IMR-90 (cell line): ENCODE data around the gene MOV10L1. TPM values are rescaled to one million over a fixed set of nuclear protein-coding genes. Genes with fewer than 3 reads are reported as not detected.

Experiments
- ATAC-seq: fragments of 200-7000 bp; cut with Tn5 transposase; 2 replicates; pipeline ENCODE4 v1.9.1; 2020; ENCODE audit warnings: low read depth, mild to moderate bottlenecking, moderate library complexity
- BruUV-seq: library from RNA; stranded (reverse); fragments of 400-500 nt; replicated peaks from 2 replicates; lab custom pipeline; 2021; lab: Mats Ljungman, UMichigan
- CTCF ChIA-PET: fragments of 300-600 bp; formaldehyde crosslinking; extraction: SDS; loops from one replicate; lab custom pipeline; 2021; ENCODE audit warnings: antibody characterized with exemption; lab: Yijun Ruan, JAX
- POLR2A ChIA-PET: fragments of 300-600 bp; sonication (Branson Sonifier 250); formaldehyde crosslinking; loops from one replicate; lab custom pipeline; 2022; ENCODE audit warnings: antibody characterized with exemption; ENCODE audit not compliant: unreplicated experiment; lab: Charles Lee
- DNase-seq: peaks from one replicate; pipeline ENCODE4 v3.0.0; 2013
- H2AFZ ChIP-seq: replicated peaks from 2 replicates; pipeline ENCODE3; 2013; ENCODE audit warnings: low read length, mild to moderate bottlenecking; ENCODE audit not compliant: poor library complexity
- H2AK5ac ChIP-seq: 2 replicates; pipeline ENCODE4 v1.6.1; 2013; ENCODE audit warnings: low read depth, low read length, inconsistent platforms
- H2AK9ac ChIP-seq: replicated peaks from 2 replicates; pipeline ENCODE3; 2013; ENCODE audit warnings: mild to moderate bottlenecking, low read depth, low read length, moderate library complexity; ENCODE audit not compliant: poor library complexity
- H2BK120ac ChIP-seq: 2 replicates; pipeline ENCODE4 v1.6.1; 2013; ENCODE audit warnings: low read depth, low read length, inconsistent platforms
- H2BK15ac ChIP-seq: 3 replicates; pipeline ENCODE4 v1.6.1; 2013; ENCODE audit warnings: low read depth, low read length, inconsistent platforms
- H2BK20ac ChIP-seq: 2 replicates; pipeline ENCODE4 v1.6.1; 2013; ENCODE audit warnings: low read depth, mild to moderate bottlenecking, inconsistent platforms, low read length, moderate library complexity
- H2BK5ac ChIP-seq: 2 replicates; pipeline ENCODE4 v1.6.1; 2013; ENCODE audit warnings: mild to moderate bottlenecking, low read depth, low read length, inconsistent platforms; ENCODE audit not compliant: poor library complexity, severe bottlenecking
- H3K14ac ChIP-seq: replicated peaks from 2 replicates; pipeline ENCODE4 v1.6.1; 2013; ENCODE audit warnings: low read depth, low read length, inconsistent platforms
- H3K18ac ChIP-seq: 2 replicates; pipeline ENCODE4 v1.6.1; 2013; ENCODE audit warnings: low read depth, low read length, control low read depth
- H3K23ac ChIP-seq: 2 replicates; pipeline ENCODE4 v1.6.1; 2013; ENCODE audit warnings: low read depth, low read length, inconsistent platforms
- H3K27ac ChIP-seq: 2 replicates; pipeline ENCODE4 v1.5.1; 2013; ENCODE audit warnings: mild to moderate bottlenecking, control low read depth, low read length; ENCODE audit not compliant: insufficient read depth
- H3K27me3 ChIP-seq: 2 replicates; pipeline ENCODE4 v1.6.1; 2013; ENCODE audit warnings: low read length; ENCODE audit not compliant: control insufficient read depth, insufficient read depth
- H3K36me3 ChIP-seq: 2 replicates; pipeline ENCODE4 v1.6.1; 2013; ENCODE audit warnings: low read length, mixed read lengths; ENCODE audit not compliant: control insufficient read depth, insufficient read depth
- H3K4ac ChIP-seq: 2 replicates; pipeline ENCODE4 v1.6.1; 2013; ENCODE audit warnings: low read depth, low read length, inconsistent platforms
- H3K4me1 ChIP-seq: 2 replicates; pipeline ENCODE4 v1.6.1; 2013; ENCODE audit warnings: low read length, mixed read lengths; ENCODE audit not compliant: control insufficient read depth, insufficient read depth
- H3K4me2 ChIP-seq: 2 replicates; pipeline ENCODE4 v1.6.1; 2013; ENCODE audit warnings: low read depth, mild to moderate bottlenecking, control low read depth, low read length, moderate library complexity
- H3K4me3 ChIP-seq: 2 replicates; pipeline ENCODE4 v1.5.1; 2013; ENCODE audit warnings: low read depth, mild to moderate bottlenecking, control low read depth, low read length, moderate library complexity; ENCODE audit not compliant: insufficient read depth
- H3K56ac ChIP-seq: 2 replicates; pipeline ENCODE4 v1.6.1; 2013; ENCODE audit warnings: low read length, inconsistent platforms; ENCODE audit not compliant: insufficient read depth; ENCODE audit errors: extremely low read depth
- H3K79me1 ChIP-seq, 2 experiments: 2 replicates each; pipeline ENCODE4 v1.6.1; 2013; ENCODE audit warnings: low read length in 2 of 2, inconsistent platforms in 1 of 2, low read depth in 1 of 2
- H3K9ac ChIP-seq: 2 replicates; pipeline ENCODE4 v1.6.1; 2013; ENCODE audit warnings: low read depth, low read length, control low read depth
- H3K9me1 ChIP-seq: 2 replicates; pipeline ENCODE4 v1.6.1; 2013; ENCODE audit warnings: low read length, inconsistent platforms; ENCODE audit not compliant: insufficient read depth
- H3K9me3 ChIP-seq: 2 replicates; pipeline ENCODE4 v1.6.1; 2013; ENCODE audit warnings: low read length; ENCODE audit not compliant: control insufficient read depth, insufficient read depth
- H4K20me1 ChIP-seq: 2 replicates; pipeline ENCODE4 v1.6.1; 2013; ENCODE audit warnings: low read length, inconsistent platforms; ENCODE audit not compliant: insufficient read depth
- H4K5ac ChIP-seq: 2 replicates; pipeline ENCODE4 v1.6.1; 2013; ENCODE audit warnings: mild to moderate bottlenecking, low read depth, low read length, control low read depth
- H4K8ac ChIP-seq, 2 experiments: 2 replicates each; pipeline ENCODE4 v1.6.1; 2013; ENCODE audit warnings: low read depth in 2 of 2, low read length in 2 of 2, control low read depth in 1 of 2, inconsistent platforms in 1 of 2
- H4K91ac ChIP-seq: 2 replicates; pipeline ENCODE4 v1.6.1; 2013; ENCODE audit warnings: low read depth, low read length, inconsistent platforms; ENCODE audit not compliant: insufficient read depth
- CHD1 ChIP-seq: IDR thresholded peaks from 2 replicates; pipeline ENCODE4 v1.6.1; 2012; ENCODE audit warnings: low read depth, low read length, improper control_type of control experiment
- FOS ChIP-seq: fragments of 150-350 bp; IDR thresholded peaks from 2 replicates; pipeline ENCODE4 v1.6.1; 2016; ENCODE audit warnings: low read depth, low read length
- SMC3 ChIP-seq: fragments of 150-350 bp; IDR thresholded peaks from 2 replicates; pipeline ENCODE4 v1.6.1; 2016; ENCODE audit warnings: low read depth, mild to moderate bottlenecking, antibody characterized with exemption, low read length, moderate library complexity
- WGBS, 2 experiments: methylation state at CpG; one replicate each; pipeline versions ENCODE4 v1.1.5 to v1.1.7; 2013; ENCODE audit warnings: missing lambda C conversion rate in 2 of 2; ENCODE audit not compliant: insufficient read length in 1 of 2; ENCODE audit errors: extremely low coverage in 2 of 2; 5-methylcytosine and 5-hydroxymethylcytosine counted together
- dilution Hi-C: fragments of 300-500 bp; cut with HindIII; formaldehyde crosslinking; loops from one replicate; pipeline ENCODE4 v1.14.3; 2018; ENCODE audit warnings: low sequenced_read_pairs; ENCODE audit not compliant: unreplicated experiment
- in situ Hi-C: fragments of 300-500 bp; cut with MboI; formaldehyde crosslinking; loops from 3 replicates; pipeline ENCODE4 v1.14.3; 2019; ENCODE audit warnings: low sequenced_read_pairs, inconsistent platforms, mixed read lengths
- intact Hi-C: fragments of 100-400 bp; cut with micrococcal nuclease; formaldehyde crosslinking; loops from 2 replicates; pipeline ENCODE4 v1.10.0; 2022
- polyA plus RNA-seq, 3 experiments: library from polyadenylated mRNA; depleted of rRNA; stranded (reverse); fragments of >200 nt; gene quantifications; 2 replicates each; pipeline ENCODE4 v1.2.3, GENCODE V29; 2012; ENCODE audit warnings: low replicate concordance in 1 of 3
- total RNA-seq: library from RNA; depleted of rRNA; stranded (reverse); fragments of >200 nt; gene quantifications from 2 replicates; pipeline ENCODE4 v1.2.3, GENCODE V29; 2012

MOV10L1 gene
- total and polyA plus RNA-seq, 2 of the 4 experiments (the other 2 are of a cell fraction): 0.72 to 1.4 TPM

- Histone ChIP-seq H3K4me2 (no peak overlapping the region), H3K4me3 (no peak overlapping the region), H3K79me1 (no peaks in the 10 kb centered on the region), H2BK20ac (no peak overlapping the region), H3K56ac (no peak overlapping the region), H4K20me1 (no peaks in the 10 kb centered on the region), H3K4ac (no peak overlapping the region), H3K23ac (no peak overlapping the region), H4K5ac (no peak overlapping the region; the same call in 1 of the 2 replicates), H3K4me1 (peaks cover 4% of the 10 kb centered on the region; the same call in 1 of the 2 replicates), H3K9me3 (no peaks in the 10 kb centered on the region), H2AFZ (no peak overlapping the region), H3K36me3 (no peaks in the 10 kb centered on the region), H3K14ac (no peak overlapping the region), H2AK5ac (no peak overlapping the region), H2BK15ac (no peak overlapping the region), H2AK9ac (no peak overlapping the region), H2BK5ac (no peak overlapping the region), H3K9me1 (0 out of 2 replicates have a peak, but pooled peaks cover 2% of the 10 kb centered on the region), H2BK120ac (no peak overlapping the region), H3K9ac (no peak overlapping the region), H3K27ac (no peak overlapping the region), H4K91ac (no peak overlapping the region), H3K18ac (no peak overlapping the region), H3K27me3 (no peaks in the 10 kb centered on the region), H4K8ac (no peak overlapping the region)
- dilution Hi-C loops: no loop called here
- ChIA-PET POLR2A (no interaction called here), CTCF (interaction anchor here (1.4 kb wide), 1 partner anchor 36 kb away, joined by 3 read pairs; no protein-coding TSS in a partner anchor)
- 74% methylated on average over 6 of the region's 13 CpGs; no CpG with 5 or more reads in 1 of the 2 experiments for WGBS, 2 experiments
- ATAC-seq (no peak), DNase-seq (no peak)
- no TSS peak for BruUV-seq
- TF ChIP-seq FOS (no peak), SMC3 (no peak), CHD1 (no peak)
- in situ Hi-C loops: no loop called here
- intact Hi-C loops: no loop called here
Observed at GRCh38 chr22:50080077-50080465, 9.7 kb upstream of the MOV10L1 start.
